ENCODE measurements around the gene NACA. TPM values are rescaled to one million over a fixed set of nuclear protein-coding genes. Genes with fewer than 3 reads are reported as not detected.

Gene NACA
- total RNA-seq, 1 experiment from 2014 or later = 896 TPM

DNA sequence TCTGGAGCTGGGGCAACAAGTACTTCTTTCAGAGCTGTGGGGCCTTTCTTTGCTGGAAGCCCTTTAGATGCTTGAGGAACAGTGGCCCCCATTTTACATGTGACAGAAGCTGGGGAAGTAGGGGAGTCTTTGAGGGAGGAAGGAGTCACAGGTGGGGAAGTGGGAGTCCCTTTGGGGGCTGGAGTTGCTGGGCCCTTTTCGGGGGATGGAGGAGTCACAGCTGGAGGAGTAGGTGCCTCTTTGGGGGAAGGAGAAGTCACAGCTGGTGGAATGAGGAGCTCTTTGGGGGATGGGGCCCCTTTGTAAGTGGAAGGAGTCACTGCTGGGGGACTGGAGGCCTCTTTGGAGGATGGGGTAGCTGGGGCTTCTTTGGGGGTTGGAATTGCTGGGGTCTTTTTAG lies 8.6 kb downstream of the NACA start:
- Histone ChIP-seq H3K4me3 (replicated peaks in 1 of 2; ENCODE audit: low read depth in 1 of 2, low read length in 2 of 2) (no peak overlapping the region), H3K9ac (ENCODE audit: low read length) (no peak overlapping the region), H3K36me3 (ENCODE audit: control insufficient read depth in 1 of 2, insufficient read depth in 2 of 2, low read length in 2 of 2) (peaks cover 60 to 71% of the 10 kb centered on the region in 2 experiments), H2AFZ (ENCODE audit: low read depth, low read length, poor library complexity, severe bottlenecking) (no peak overlapping the region), H3K79me2 (ENCODE audit: insufficient read depth, low read length) (peaks cover 80% of the 10 kb centered on the region), H3K4me1 (ENCODE audit: control insufficient read depth in 1 of 2, insufficient read depth in 2 of 2, low read length in 2 of 2) (peaks cover 1 to 6% of the 10 kb centered on the region in 2 experiments; a peak in 2 of 4 replicates), H3K27me3 (ENCODE audit: insufficient read depth, low read length) (no peaks in the 10 kb centered on the region), H4K20me1 (ENCODE audit: insufficient read depth) (peaks cover 58% of the 10 kb centered on the region; the same call in 1 of the 2 replicates), H3K4me2 (ENCODE audit: low read length) (no peak overlapping the region), H3K9me3 (ENCODE audit: control insufficient read depth in 1 of 2, insufficient read depth in 1 of 2, low read depth in 1 of 2, low read length in 2 of 2) (no peaks in the 10 kb centered on the region), H3K27ac (ENCODE audit: low read depth, low read length) (no peak overlapping the region), H3K9me2 (ENCODE audit: insufficient read depth) (no peaks in the 10 kb centered on the region)
- ChIA-PET RAD21 (ENCODE audit: low non-redundant PET in 1 of 2, low total read pairs in 2 of 2, uncharacterized antibody in 2 of 2, unreplicated experiment in 2 of 2) (no interaction called here), POLR2A (interaction anchor here (1.9 kb wide), 1 partner anchor 9 kb away, joined by 13 read pairs; the partner anchor contains the start of gene NACA), CTCF (no interaction called here)
- DNase-seq (ENCODE audit: low read depth, low spot score) (no peak), ATAC-seq (no peak)
- no TSS peak for BruUV-seq (replicated peaks)
- TF ChIP-seq CBX3 (IDR thresholded peaks at IDR 0.05; ENCODE audit: low read depth) = no peak
- intact Hi-C loops (cut with micrococcal nuclease) = no loop called here

DNA sequence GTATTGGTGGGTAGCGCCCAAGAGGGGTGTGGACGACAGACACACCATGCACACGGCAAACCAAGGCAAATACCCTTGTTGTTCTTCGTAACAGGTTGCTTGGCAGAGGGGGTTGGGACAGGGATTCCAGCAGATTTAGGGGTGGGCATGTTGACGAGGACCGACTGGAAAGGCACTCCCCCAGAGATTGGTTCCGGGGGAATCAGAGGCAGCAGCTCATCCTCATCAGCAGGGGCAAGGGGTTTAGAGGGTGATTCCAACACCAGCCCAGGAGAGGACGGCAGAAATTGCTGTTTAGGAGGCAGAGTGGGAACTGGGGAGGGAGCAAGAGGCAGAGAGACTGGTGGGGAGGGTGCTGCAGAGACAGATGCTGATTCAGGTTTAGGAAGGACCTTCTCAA lies 9.3 kb downstream of the NACA start:
- RAD21 ChIA-PET (ENCODE audit: low non-redundant PET in 1 of 2, low total read pairs in 2 of 2, uncharacterized antibody in 2 of 2, unreplicated experiment in 2 of 2) = no interaction called here
- Histone ChIP-seq H3K27ac (ENCODE audit: low read depth, low read length) (no peak overlapping the region), H2AFZ (ENCODE audit: low read depth, low read length, poor library complexity, severe bottlenecking) (no peak overlapping the region), H3K9me2 (ENCODE audit: insufficient read depth) (no peaks in the 10 kb centered on the region), H3K9ac (ENCODE audit: low read length) (no peak overlapping the region), H3K27me3 (ENCODE audit: insufficient read depth, low read length) (no peaks in the 10 kb centered on the region), H3K36me3 (ENCODE audit: control insufficient read depth in 1 of 2, insufficient read depth in 2 of 2, low read length in 2 of 2) (peaks cover 60 to 68% of the 10 kb centered on the region in 2 experiments), H3K9me3 (ENCODE audit: control insufficient read depth in 1 of 2, insufficient read depth in 1 of 2, low read depth in 1 of 2, low read length in 2 of 2) (no peaks in the 10 kb centered on the region), H3K4me2 (ENCODE audit: low read length) (no peak overlapping the region), H4K20me1 (ENCODE audit: insufficient read depth) (peaks cover 52% of the 10 kb centered on the region; the same call in 1 of the 2 replicates), H3K4me1 (ENCODE audit: control insufficient read depth in 1 of 2, insufficient read depth in 2 of 2, low read length in 2 of 2) (no peaks in the 10 kb centered on the region; a peak in 1 of 4 replicates), H3K4me3 (replicated peaks in 1 of 2; ENCODE audit: low read depth in 1 of 2, low read length in 2 of 2) (no peak overlapping the region), H3K79me2 (ENCODE audit: insufficient read depth, low read length) (peaks cover 73% of the 10 kb centered on the region)
- CTCF ChIA-PET = no interaction called here
- BruUV-seq (replicated peaks) = no TSS peak
- no peak for ATAC-seq
- POLR2A ChIA-PET = interaction anchor here (1.9 kb wide), 1 partner anchor 10 kb away, joined by 13 read pairs; the partner anchor contains the start of gene NACA
- intact Hi-C loops (cut with micrococcal nuclease) = no loop called here
- DNase-seq (ENCODE audit: low read depth, low spot score) = no peak
- TF ChIP-seq CEBPB (IDR thresholded peaks at IDR 0.05; ENCODE audit: low read depth) (no peak), ZBTB33 (IDR thresholded peaks at IDR 0.05; ENCODE audit: extremely low read depth, insufficient replicate concordance, low read length) (no peak), JUND (IDR thresholded peaks at IDR 0.05) (no peak), SP1 (IDR thresholded peaks at IDR 0.05; ENCODE audit: low read depth) (no peak), ZFX (IDR thresholded peaks at IDR 0.05) (no peak), RAD21 (IDR thresholded peaks at IDR 0.05; ENCODE audit: low read depth) (no peak), EGR1 (IDR thresholded peaks at IDR 0.05; ENCODE audit: low read depth) (no peak), ELF1 (IDR thresholded peaks at IDR 0.05; ENCODE audit: borderline replicate concordance, low read depth) (no peak), YY1 (IDR thresholded peaks at IDR 0.05; ENCODE audit: extremely low read depth, insufficient replicate concordance, low read depth, low read length) (no peak), POLR2AphosphoS5 (IDR thresholded peaks at IDR 0.05; ENCODE audit: low read depth, low read length) (no peak), REST (IDR thresholded peaks at IDR 0.05; ENCODE audit: low read depth) (no peak)
- TF ChIP-seq, protein P1, sequence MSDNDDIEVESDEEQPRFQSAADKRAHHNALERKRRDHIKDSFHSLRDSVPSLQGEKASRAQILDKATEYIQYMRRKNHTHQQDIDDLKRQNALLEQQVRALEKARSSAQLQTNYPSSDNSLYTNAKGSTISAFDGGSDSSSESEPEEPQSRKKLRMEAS (IDR thresholded peaks at IDR 0.05) = no peak

Measured in HCT116 (cell line).